Astrocyte of the cerebellum (primary cell): Measurements from ENCODE around the gene CBLC.

Source experiments
- DNase-seq: peaks from one replicate; pipeline ENCODE4 v3.0.0-alpha.2; 2011; ENCODE audit warnings: low read depth
- H3K4me3 ChIP-seq: 2 replicates; pipeline ENCODE4 v1.5.1; 2011; ENCODE audit warnings: mild to moderate bottlenecking, low read depth, low read length, moderate library complexity
- in situ Hi-C: cut with HindIII; loops from 2 replicates; pipeline ENCODE4 v1.10.0; 2017; ENCODE audit warnings: low sequenced_read_pairs
- TF ChIP-seq, protein P1 (sequence below): IDR thresholded peaks from 2 replicates; pipeline ENCODE4 v1.5.1; 2012; ENCODE audit warnings: low read length, low read depth, moderate library complexity, mild to moderate bottlenecking; ENCODE audit errors: missing control alignments

Gene CBLC

DNA sequence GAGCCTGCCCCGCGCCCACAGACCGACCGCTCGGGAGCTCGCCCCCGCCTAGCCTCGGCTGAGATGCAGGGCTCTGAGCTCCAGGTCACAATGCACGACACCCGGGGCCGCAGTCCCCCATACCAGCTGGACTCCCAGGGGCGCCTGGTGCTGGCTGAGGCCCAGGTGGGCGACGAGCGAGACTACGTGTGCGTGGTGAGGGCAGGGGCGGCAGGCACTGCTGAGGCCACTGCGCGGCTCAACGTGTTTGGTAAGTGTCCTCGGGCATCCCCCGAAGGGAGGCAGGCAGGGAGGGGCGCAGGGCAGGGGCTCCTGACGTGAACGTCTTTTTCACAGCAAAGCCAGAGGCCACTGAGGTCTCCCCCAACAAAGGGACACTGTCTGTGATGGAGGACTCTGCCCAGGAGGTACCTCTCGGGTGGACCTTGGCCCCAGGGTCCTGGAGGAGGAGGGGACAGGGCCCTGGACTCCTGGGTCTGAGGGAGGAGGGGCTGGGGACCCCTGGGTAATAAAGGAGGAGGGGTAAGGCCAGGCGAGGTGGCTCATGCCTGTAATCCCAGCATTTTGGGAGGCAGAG is 34.5 kb downstream of the CBLC start:
- TF ChIP-seq, protein P1, sequence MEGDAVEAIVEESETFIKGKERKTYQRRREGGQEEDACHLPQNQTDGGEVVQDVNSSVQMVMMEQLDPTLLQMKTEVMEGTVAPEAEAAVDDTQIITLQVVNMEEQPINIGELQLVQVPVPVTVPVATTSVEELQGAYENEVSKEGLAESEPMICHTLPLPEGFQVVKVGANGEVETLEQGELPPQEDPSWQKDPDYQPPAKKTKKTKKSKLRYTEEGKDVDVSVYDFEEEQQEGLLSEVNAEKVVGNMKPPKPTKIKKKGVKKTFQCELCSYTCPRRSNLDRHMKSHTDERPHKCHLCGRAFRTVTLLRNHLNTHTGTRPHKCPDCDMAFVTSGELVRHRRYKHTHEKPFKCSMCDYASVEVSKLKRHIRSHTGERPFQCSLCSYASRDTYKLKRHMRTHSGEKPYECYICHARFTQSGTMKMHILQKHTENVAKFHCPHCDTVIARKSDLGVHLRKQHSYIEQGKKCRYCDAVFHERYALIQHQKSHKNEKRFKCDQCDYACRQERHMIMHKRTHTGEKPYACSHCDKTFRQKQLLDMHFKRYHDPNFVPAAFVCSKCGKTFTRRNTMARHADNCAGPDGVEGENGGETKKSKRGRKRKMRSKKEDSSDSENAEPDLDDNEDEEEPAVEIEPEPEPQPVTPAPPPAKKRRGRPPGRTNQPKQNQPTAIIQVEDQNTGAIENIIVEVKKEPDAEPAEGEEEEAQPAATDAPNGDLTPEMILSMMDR: no peak
- no peak for DNase-seq
- in situ Hi-C loops: no loop called here
- H3K4me3 ChIP-seq: no peak overlapping the region

DNA sequence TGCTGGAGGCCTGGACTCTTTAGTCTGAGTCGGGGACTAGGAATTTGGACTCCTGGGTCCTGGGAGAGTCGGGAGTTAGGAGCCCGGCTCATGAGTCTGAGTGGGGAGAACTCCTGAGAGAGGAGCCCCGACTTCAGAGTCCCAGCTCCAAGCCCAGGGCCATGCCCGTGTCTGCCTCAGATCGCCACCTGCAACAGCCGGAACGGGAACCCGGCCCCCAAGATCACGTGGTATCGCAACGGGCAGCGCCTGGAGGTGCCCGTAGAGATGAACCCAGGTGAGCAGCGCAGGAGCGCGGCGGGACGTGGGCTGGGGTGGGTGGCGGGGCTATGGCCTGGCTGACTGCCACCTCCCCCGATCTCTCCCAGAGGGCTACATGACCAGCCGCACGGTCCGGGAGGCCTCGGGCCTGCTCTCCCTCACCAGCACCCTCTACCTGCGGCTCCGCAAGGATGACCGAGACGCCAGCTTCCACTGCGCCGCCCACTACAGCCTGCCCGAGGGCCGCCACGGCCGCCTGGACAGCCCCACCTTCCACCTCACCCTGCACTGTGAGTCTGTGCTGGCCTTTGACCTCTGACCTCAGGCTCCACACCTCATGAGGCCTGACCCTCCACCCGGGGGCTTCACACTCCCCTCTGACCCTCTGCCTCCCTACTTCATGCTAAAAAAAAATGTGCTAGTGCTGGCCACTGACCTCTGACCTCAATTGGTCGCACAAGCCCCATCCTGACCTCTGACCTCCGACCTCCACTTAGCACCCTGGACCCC is 35.6 kb downstream of the CBLC start:
- no peak for DNase-seq
- TF ChIP-seq, protein P1: no peak
- H3K4me3 ChIP-seq: no peak overlapping the region
- in situ Hi-C loops: no loop called here

DNA sequence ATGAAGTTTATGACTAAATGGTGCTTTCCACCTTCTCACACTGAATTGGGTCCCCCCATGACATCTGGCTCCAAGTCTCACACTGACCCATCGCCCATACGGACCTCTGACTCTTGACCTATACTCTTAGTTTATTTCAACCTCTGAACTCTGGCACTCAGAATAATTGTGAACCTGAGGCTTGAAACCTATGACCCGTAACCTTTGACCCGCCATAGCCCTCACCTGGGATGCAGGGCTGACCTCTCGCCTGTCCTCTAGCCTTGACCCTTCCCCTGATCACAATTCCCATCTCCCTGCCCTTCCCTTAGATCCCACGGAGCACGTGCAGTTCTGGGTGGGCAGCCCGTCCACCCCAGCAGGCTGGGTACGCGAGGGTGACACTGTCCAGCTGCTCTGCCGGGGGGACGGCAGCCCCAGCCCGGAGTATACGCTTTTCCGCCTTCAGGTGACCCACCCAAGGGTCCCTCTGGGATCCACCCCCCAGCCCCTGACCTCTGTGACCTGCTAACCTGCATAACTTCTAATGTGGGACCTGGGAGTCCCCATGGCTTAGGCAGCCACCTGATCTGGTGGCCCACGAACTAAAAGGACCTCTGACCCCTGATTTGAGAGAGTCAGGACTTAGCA is 36.3 kb downstream of the CBLC start:
- TF ChIP-seq, protein P1: no peak
- DNase-seq: no peak
- H3K4me3 ChIP-seq: no peak overlapping the region
- in situ Hi-C loops: no loop called here

DNA sequence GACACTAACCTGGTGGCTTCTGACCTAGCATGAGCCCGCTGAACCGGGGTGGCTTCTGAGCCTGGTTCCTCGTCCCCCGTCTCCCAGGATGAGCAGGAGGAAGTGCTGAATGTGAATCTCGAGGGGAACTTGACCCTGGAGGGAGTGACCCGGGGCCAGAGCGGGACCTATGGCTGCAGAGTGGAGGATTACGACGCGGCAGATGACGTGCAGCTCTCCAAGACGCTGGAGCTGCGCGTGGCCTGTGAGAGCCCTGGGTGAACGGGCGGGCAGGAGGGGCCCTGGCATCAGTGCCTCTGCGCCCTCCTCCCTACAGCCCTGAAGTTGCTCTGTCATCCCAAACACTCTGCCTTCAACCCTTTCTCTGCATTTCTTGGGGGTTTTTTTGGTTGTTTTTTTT is 36.8 kb downstream of the CBLC start:
- no peak overlapping the region for H3K4me3 ChIP-seq
- in situ Hi-C loops: no loop called here
- TF ChIP-seq, protein P1: no peak
- DNase-seq: no peak

DNA sequence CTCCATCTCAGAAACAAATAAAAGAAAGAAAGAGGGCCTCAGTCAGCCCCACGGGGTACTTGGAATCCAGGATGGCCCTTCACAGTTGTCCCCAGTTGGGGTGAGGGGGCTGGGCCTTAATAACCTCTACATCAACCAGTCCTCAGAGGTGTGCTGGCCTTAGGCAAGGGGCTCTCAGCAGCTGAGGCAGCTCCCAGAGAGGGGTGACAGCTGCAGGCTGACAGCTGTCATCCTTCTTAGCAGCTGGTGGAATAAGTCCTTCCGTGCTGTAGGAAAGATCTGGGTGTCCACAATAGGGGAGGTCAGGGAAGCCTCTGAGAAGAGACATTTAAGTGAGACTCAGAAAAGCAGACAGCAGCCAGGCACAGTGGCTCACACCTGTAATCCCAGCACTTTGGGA is 38.6 kb downstream of the CBLC start:
- H3K4me3 ChIP-seq: no peak overlapping the region
- in situ Hi-C loops: no loop called here
- TF ChIP-seq, protein P1: no peak
- no peak for DNase-seq

DNA sequence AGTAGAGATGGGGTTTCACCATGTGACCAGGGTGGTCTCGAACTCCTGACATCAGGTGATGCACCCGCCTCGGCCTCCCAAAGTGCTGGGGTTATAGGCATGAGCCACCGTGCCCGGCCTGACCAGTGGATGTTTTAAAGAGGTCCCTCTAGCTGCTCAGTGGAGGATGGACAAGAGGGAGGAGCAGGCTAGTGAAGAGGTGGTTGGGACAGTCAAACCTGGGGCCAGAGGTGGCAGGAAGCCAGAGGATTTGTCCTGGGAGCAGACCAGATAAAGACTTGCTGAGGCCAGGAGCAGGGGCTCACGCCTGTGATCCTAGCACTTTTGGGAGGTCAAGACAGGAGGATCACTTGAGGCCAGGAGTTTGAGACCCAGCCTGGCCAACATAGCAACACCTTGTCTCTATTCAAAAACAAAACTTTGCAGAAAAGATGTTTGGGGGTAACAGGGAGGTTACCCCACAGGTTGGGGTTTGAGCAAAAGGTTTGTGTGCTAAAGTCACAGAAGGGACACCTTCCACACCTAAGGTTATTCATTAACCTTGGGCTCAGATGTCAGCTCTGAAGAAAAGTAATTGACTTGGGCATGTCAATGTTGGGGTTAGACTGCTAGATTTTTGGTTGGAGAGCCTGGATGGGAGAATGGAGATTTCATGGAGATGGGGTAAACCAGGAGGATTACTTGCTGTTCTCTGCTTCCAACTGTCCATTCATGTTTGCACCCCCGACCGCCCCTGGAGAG is 40.2 kb downstream of the CBLC start:
- no peak overlapping the region for H3K4me3 ChIP-seq
- TF ChIP-seq, protein P1: no peak
- DNase-seq: no peak
- in situ Hi-C loops: no loop called here
